GM18519 (cell line): ENCODE measurements around the gene SARM1.

Experiments
- ATAC-seq: cut with Tn5 transposase; IDR thresholded peaks from one replicate; pipeline ENCODE4 v1.9.1; 2021; ENCODE audit warnings: mild to moderate bottlenecking, moderate library complexity; ENCODE audit not compliant: unreplicated experiment, low FRiP score

The SARM1 gene

GRCh38 chr17:28367641-28368305, 3.7 kb upstream of the SARM1 start:
- ATAC-seq, result no peak

DNA sequence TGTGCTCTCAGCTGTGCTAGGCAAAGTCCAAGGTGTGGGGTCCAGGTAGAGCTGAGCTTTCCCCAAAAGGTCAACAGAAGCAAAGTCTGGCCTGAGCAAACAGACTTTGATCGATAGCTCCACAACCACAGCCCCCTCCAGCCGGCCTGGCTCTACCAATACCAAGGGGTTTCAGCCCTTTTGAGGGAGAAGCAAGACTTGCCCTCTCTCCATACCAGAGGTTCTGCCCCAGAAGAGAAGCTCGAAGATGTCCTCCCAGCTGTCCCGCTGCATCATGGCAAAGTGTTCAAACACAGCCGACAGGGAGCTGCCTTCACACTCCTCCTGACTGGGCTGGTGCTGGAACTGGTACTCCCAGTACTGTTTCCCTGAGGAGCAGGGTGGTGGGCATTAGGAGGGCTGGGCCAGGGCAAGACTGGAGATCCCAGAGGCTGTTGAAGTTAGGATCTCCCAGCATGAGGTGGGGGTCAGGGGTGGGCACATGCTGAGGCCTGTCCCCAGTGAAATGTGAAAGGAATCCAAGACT, 3.1 kb upstream of the SARM1 start:
- no peak for ATAC-seq

- ATAC-seq, result no peak
Measured at GRCh38 chr17:28368915-28369683, 2.4 kb upstream of the SARM1 start.

DNA sequence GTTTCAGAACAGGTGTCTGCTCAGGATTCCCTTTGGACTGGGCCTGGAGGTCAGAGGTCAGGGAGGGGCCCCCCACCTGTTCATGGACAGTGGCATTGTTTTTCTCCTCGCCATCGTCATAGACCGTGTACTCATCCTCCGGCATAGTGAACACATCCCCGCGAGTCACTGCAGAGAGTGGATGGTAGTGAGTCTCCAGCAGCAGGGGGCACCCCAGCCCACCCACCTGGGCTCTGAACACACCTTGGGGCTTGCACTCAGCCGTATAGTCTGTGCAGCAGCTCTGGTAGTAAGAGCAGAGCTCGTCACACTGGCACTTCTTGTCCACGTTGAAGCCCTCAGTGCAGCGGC, 1.8 kb upstream of the SARM1 start:
- no peak for ATAC-seq

DNA sequence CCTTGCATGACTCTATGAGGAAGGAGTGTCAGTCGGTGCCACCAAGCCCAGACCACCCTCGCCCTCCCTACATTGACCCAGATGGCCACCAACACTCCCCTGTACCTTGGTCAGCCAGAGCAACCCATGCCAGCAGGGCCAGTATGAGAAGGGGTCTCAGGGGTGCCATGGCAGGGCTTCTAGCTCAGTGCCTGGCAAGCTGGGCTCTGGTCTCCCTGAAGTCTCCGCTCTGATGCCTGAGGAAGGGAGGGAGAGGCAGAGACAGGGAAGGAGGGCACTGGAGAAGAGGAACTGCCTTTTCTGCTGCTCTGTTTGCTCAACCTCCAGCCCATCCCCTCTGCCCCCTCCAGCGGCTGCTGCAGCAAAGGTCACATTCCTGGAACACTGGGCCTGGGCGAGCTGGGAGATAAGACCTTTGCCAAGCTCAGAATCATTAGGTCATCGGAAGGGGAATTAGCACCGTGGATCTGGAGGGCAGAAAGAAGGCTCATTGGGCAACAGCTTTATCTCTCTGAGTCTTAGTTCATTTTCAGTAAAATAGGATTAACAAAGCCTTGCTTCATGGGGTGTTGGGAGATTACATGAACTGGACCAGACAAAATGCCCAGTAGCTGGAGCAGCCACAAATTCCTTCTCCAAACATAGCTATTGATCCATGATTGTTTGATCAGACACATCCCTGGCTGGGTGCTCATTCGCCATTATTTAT, 1.3 kb upstream of the SARM1 start, which contains the start of gene VTN:
Gene VTN (minus strand): TSS at position 273 of the 709 bp plus-strand sequence. CDS start 104 bp downstream, at position 169.
- ATAC-seq, result no peak

DNA sequence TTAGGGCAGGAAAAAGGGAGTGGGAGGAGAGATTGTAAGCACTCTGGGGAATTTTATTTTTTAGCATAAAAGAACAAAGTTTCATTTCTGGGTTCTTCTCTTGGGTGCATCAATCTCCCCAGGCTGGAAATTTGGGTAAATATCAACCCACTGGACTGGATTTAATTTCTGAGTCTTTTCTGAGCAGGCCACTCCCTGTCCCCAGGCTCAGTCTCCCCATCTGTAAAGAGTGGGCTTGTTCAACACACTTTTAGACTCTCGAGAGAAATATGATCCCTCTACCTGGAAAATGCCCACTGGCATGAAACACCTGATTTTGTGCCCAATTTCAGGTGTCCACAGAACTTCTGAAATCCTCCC, 770 bp upstream of the SARM1 start:
- ATAC-seq, result no peak

DNA sequence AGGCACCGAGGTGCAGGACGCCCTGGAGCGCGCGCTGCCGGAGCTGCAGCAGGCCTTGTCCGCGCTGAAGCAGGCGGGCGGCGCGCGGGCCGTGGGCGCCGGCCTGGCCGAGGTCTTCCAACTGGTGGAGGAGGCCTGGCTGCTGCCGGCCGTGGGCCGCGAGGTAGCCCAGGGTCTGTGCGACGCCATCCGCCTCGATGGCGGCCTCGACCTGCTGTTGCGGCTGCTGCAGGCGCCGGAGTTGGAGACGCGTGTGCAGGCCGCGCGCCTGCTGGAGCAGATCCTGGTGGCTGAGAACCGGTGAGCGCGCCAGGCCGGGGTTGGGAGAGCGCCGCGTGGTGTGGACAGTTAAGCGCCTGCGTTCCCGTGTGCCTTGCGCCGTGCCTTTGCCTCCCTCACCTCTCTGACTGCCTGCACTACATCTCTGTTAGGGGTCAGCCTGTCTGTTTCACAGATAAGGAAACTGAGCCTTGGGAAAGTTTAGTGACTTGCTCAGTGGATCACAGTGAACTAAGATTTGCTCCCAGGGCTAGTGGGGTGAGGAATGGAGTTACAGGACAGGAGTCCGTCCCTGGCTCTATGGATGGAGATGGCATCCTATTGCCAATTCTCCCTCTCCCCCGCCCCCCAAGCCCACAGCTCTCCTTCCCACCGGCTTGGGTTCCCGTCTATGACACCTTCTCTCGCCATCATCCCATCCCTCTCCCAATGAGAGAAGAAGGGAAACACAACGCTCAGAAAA, 880 bp downstream of the SARM1 start:
- ATAC-seq, result no peak

GRCh38 chr17:28372945-28373274, 1.4 kb downstream of the SARM1 start:
- ATAC-seq, result no peak

- ATAC-seq, result no peak
Measured at GRCh38 chr17:28379814-28380801, 8.6 kb downstream of the SARM1 start.

DNA sequence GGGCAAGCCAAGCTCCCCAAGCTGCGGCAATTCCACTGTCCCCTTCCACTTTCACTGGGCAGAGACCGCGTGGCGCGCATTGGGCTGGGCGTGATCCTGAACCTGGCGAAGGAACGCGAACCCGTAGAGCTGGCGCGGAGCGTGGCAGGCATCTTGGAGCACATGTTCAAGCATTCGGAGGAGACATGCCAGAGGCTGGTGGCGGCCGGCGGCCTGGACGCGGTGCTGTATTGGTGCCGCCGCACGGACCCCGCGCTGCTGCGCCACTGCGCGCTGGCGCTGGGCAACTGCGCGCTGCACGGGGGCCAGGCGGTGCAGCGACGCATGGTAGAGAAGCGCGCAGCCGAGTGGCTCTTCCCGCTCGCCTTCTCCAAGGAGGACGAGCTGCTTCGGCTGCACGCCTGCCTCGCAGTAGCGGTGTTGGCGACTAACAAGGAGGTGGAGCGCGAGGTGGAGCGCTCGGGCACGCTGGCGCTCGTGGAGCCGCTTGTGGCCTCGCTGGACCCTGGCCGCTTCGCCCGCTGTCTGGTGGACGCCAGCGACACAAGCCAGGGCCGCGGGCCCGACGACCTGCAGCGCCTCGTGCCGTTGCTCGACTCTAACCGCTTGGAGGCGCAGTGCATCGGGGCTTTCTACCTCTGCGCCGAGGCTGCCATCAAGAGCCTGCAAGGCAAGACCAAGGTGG, 9.8 kb downstream of the SARM1 start:
- no peak for ATAC-seq

GRCh38 chr17:28384281-28385036, 13.0 kb downstream of the SARM1 start:
- ATAC-seq, result no peak

GRCh38 chr17:28385037-28385400, 13.5 kb downstream of the SARM1 start:
- no peak for ATAC-seq

GRCh38 chr17:28385406-28385805, 13.9 kb downstream of the SARM1 start:
- ATAC-seq, result no peak

- no peak for ATAC-seq
Measured at GRCh38 chr17:28386391-28386790, 14.9 kb downstream of the SARM1 start.

DNA sequence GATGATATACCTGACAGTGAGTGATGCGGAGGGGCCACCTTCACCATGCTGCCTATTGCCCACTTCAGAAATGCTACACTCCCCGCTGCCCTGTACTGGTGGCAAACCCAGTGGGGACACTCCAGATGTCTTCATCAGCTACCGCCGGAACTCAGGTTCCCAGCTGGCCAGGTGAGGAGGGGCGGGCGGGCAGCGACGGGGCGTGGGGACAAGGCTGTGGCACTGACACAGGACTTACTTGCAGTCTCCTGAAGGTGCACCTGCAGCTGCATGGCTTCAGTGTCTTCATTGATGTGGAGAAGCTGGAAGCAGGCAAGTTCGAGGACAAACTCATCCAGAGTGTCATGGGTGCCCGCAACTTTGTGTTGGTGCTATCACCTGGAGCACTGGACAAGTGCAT, 16.6 kb downstream of the SARM1 start:
- no peak for ATAC-seq

GRCh38 chr17:28390141-28390540, 18.6 kb downstream of the SARM1 start:
- ATAC-seq, result no peak

- no peak for ATAC-seq
Measured at GRCh38 chr17:28390563-28390962, 19.1 kb downstream of the SARM1 start.

GRCh38 chr17:28390984-28391383, 19.5 kb downstream of the SARM1 start:
- no peak for ATAC-seq
